ENCODE results near the gene CRB2. TPM values are rescaled to one million over a fixed set of nuclear protein-coding genes. Genes with fewer than 3 reads are reported as not detected.

Gene CRB2
- total RNA-seq, 1 experiment from 2014 or later = 3.6 TPM

GRCh38 chr9:123353041-123353440 is 3.0 kb upstream of the CRB2 start:
- H3K4me1 ChIP-seq (ENCODE audit: insufficient read depth, low read length) = peaks cover 9% of the 10 kb centered on the region; the same call in 1 of the 2 replicates
- Mint-ChIP-seq H3K4me3 (no peak overlapping the region), H3K27me3 (ENCODE audit: low read depth) (peaks cover 26% of the 10 kb centered on the region)

More at GRCh38 chr9:123353041-123353440, 3.0 kb upstream of the CRB2 start:
- H3K79me2 ChIP-seq (ENCODE audit: insufficient read depth, low read length) = no peaks in the 10 kb centered on the region
- Mint-ChIP-seq H3K27ac (peak overlapping the region in 1 of 3 experiments; percentile 15; a peak in 1 of 7 replicates), H3K9me3 (no peaks in the 10 kb centered on the region; a peak in 2 of 5 replicates), H3K36me3 (ENCODE audit: insufficient read depth in 1 of 3, low read depth in 3 of 3) (no peaks in the 10 kb centered on the region), H3K4me1 (peaks cover 31 to 35% of the 10 kb centered on the region in 2 experiments)
- H3K9ac ChIP-seq (ENCODE audit: extremely low read depth, insufficient read length, low read length) = no peak overlapping the region
- no peak overlapping the region for H2BK120ac ChIP-seq (ENCODE audit: low read depth, low read length, poor library complexity, severe bottlenecking)
- no peak overlapping the region for H3K4ac ChIP-seq (ENCODE audit: low read depth, low read length)
- no peak overlapping the region for H4K8ac ChIP-seq (replicated peaks; ENCODE audit: insufficient read length, low read depth, low read length)
- no peak overlapping the region for H2BK5ac ChIP-seq (ENCODE audit: insufficient read length, low read length)
- no peak overlapping the region for H4K5ac ChIP-seq (ENCODE audit: insufficient read length, low read depth, low read length)
- no peak overlapping the region for H3K18ac ChIP-seq (ENCODE audit: insufficient read length, low read depth, low read length)
- H3K79me1 ChIP-seq (ENCODE audit: insufficient read depth, low read depth, low read length, poor library complexity, severe bottlenecking) = no peaks in the 10 kb centered on the region
- no peaks in the 10 kb centered on the region for H3K9me3 ChIP-seq (ENCODE audit: control insufficient read depth, low read depth, low read length)
- H3K27ac ChIP-seq (ENCODE audit: insufficient read length, low read depth, low read length) = no peak overlapping the region
- H3K56ac ChIP-seq (ENCODE audit: insufficient read length, low read depth, low read length) = no peak overlapping the region
- DNase-seq = no peak
- TF ChIP-seq CTCF (conservative IDR thresholded peaks at IDR 0.05) = no peak
- H4K20me1 ChIP-seq (ENCODE audit: control insufficient read depth, insufficient read depth, insufficient read length) = no peaks in the 10 kb centered on the region
- no CpG with 5 or more reads among the region's 4 CpGs for WGBS (ENCODE audit: extremely low coverage, insufficient read length, low lambda C conversion rate)
- no peak overlapping the region for H4K91ac ChIP-seq (ENCODE audit: insufficient read length, low read depth, low read length)
- no peak overlapping the region for H2BK20ac ChIP-seq (ENCODE audit: low read depth, low read length, poor library complexity, severe bottlenecking)
- no peak overlapping the region for H3K4me2 ChIP-seq (ENCODE audit: insufficient read depth, insufficient read length, low read length)
- no peak overlapping the region for H2AK5ac ChIP-seq (ENCODE audit: insufficient read length, low read length)
- no peak overlapping the region for H3T11ph ChIP-seq (ENCODE audit: low read length)
- no peak overlapping the region for H3K14ac ChIP-seq (ENCODE audit: insufficient read depth, low read length)
- no peak overlapping the region for H2BK12ac ChIP-seq (ENCODE audit: insufficient read length, low read depth, low read length)
- H3K23me2 ChIP-seq (ENCODE audit: insufficient read length, low read depth, low read length, poor library complexity, severe bottlenecking) = peaks cover 8% of the 10 kb centered on the region
- H3K23ac ChIP-seq (ENCODE audit: insufficient read length, low read depth, low read length) = no peak overlapping the region
- no peak overlapping the region for H2AFZ ChIP-seq (ENCODE audit: low read length)
- no peaks in the 10 kb centered on the region; the same call in 1 of the 2 replicates for H3K27me3 ChIP-seq (ENCODE audit: insufficient read depth, low read length)
- no peak overlapping the region for H2BK15ac ChIP-seq (ENCODE audit: low read depth, low read length)

All from H9 (cell line).